Heart right ventricle (tissue), 16 donors: ENCODE data around the gene TBC1D4. TPM values are rescaled to one million over a fixed set of nuclear protein-coding genes. Genes with fewer than 3 reads are reported as not detected.

Source experiments
- ATAC-seq, 8 donors: fragments of 200-7000 bp; cut with Tn5 transposase; one replicate each; pipeline ENCODE4 v1.9.1; 2020; ENCODE audit warnings: mild to moderate bottlenecking in 8 of 8, moderate library complexity in 8 of 8, moderate number of reproducible peaks in 1 of 8
- DNase-seq, 2 donors: peaks; one replicate each; pipeline ENCODE4 v3.0.0-alpha.2; 2020
- H3K27ac ChIP-seq, 10 donors: fragments of 200-600 bp; sonication (generic) in 2 of 10; one replicate each; pipeline versions ENCODE4 v1.5.0 to v1.8.0; 2020 to 2022; ENCODE audit warnings: mild to moderate bottlenecking in 3 of 10
- H3K27me3 ChIP-seq, 7 donors: fragments of 200-600 bp; one replicate each; pipeline ENCODE4 v1.8.0; 2021 to 2022; ENCODE audit warnings: mild to moderate bottlenecking in 2 of 7
- H3K36me3 ChIP-seq, 9 donors: fragments of 200-600 bp; sonication (generic) in 1 of 9; one replicate each; pipeline versions ENCODE4 v1.5.0 to v1.8.0; 2020 to 2022; ENCODE audit warnings: mild to moderate bottlenecking in 2 of 9
- H3K4me1 ChIP-seq, 9 donors: fragments of 200-600 bp; sonication (generic) in 1 of 9; one replicate each; pipeline versions ENCODE4 v1.5.0 to v1.8.0; 2020 to 2022; ENCODE audit warnings: mild to moderate bottlenecking in 4 of 9
- H3K4me3 ChIP-seq, 10 donors: fragments of 200-600 bp; sonication (generic) in 2 of 10; one replicate each; pipeline versions ENCODE4 v1.5.0 to v1.8.0; 2020 to 2022; ENCODE audit warnings: mild to moderate bottlenecking in 7 of 10, moderate library complexity in 2 of 10
- H3K9me3 ChIP-seq, 11 donors: fragments of 200-600 bp in 10 of 11; sonication (generic) in 2 of 11; one replicate each; pipeline versions ENCODE4 v1.5.0 to v1.8.0; 2013 to 2022; ENCODE audit warnings: mild to moderate bottlenecking in 2 of 11, control low read depth in 1 of 11, moderate library complexity in 1 of 11
- CTCF ChIP-seq, 9 donors: fragments of 200-600 bp; sonication (generic) in 2 of 9; IDR thresholded peaks; one replicate each; pipeline versions ENCODE4 v1.5.0 to v1.8.0; 2021 to 2022; ENCODE audit warnings: antibody characterized with exemption in 9 of 9, mild to moderate bottlenecking in 5 of 9, moderate library complexity in 1 of 9
- WGBS, 2 donors: extraction: QIAGEN DNeasy Blood & Tissue Kit; methylation state at CpG; one replicate each; pipeline ENCODE4 v1.1.7; 2013; ENCODE audit warnings: inconsistent platforms in 1 of 2; 5-methylcytosine and 5-hydroxymethylcytosine counted together
- intact Hi-C, 10 donors: fragments of 100-400 bp; cut with DNase I; formaldehyde crosslinking; loops; one replicate each; pipeline versions ENCODE4 v1.11.1 to v1.14.2; 2022
- polyA plus RNA-seq, 2 donors: library from polyadenylated mRNA; stranded (reverse); fragments of 200-250 nt; gene quantifications; one replicate each; pipeline ENCODE4 v1.2.3, GENCODE V29; 2013
- total RNA-seq, 10 donors: library from RNA; stranded (reverse); fragmentation: NEBNext Ultra II Directional in 3 of 10; extraction: Animal tissue kit (Norgen Biotek cat#: 25700) in 3 of 10; gene quantifications; one replicate each; pipeline versions ENCODE4 v1.2.1 to v1.2.4, GENCODE V29; 2021 to 2023
- donor health status: Arrhythmogenic right ventricular cardiomyopathy.
- donor health status: ischemic (EF 13 %, LVEDD 7.1; RV severe dilation, severe dysfunction).
- donor health status: healthy with polysubstance abuse.
- donor health status: DM: no; HTN: yes; CAD: no.
- donor health status: DM: no; HTN: no; CAD: no.
- donor health status: ischemic (EF 25% LVEDD 6.9; RV normal size, moderate dysfunction).
- donor health status: ischemic (EF 25% LVEDD 5.7; RV mildly dilated, moderate dysfunction).
- donor health status: healthy.
- donor health status: DM: yes; HTN: yes; CAD: no.
- donor health status: Ischemic cardiomyopathy.
- donor health status: ischemic (EF 35%, LVEDD 5.7; RV mildly dilated, moderate dysfunction).
- donor health status: nonischemic (EF 11% LVEDD 7.7; RV severe dilation, severe dysfunction).
- donor health status: DM: yes; HTN: yes; CAD: no.
- donor health status: PGD.
- donor health status: ischemic (EF 29% LVEDD 5.4; RV normal size, mild dysfunction).
- donor health status: nonischemic (EF 23%, LVEDD 6.1; RV moderate dilation, normal function).

Gene TBC1D4
- total and polyA plus RNA-seq, 12 donors = 10.1 to 124 (median 93.5) TPM

- ATAC-seq (peak; percentile 30 to 87 (median 70)), DNase-seq (peak in 1 of 2 donors; percentile 87)
- H3K9me3 ChIP-seq = no peaks in the 10 kb centered on the region
- H3K36me3 ChIP-seq = no peaks in the 10 kb centered on the region
- H3K4me1 ChIP-seq = peaks cover 9 to 87% (median 46%) of the 10 kb centered on the region in 9 donors
- no peak for TF ChIP-seq CTCF (IDR thresholded peaks at IDR 0.05)
- H3K4me3 ChIP-seq = no peak overlapping the region
- WGBS, 2 donors = 4 to 5% methylated on average over 3 of the region's 3 CpGs
- intact Hi-C loops = loop anchor here in 1 of 10 donors (5.0 kb wide), 1 partner anchor 179 kb away; the partner anchor contains the start of gene UCHL3
- H3K27ac ChIP-seq = peak overlapping the region in 9 of 10 donors; percentile 33 to 86 (median 73)
- no peaks in the 10 kb centered on the region for H3K27me3 ChIP-seq
Observed at GRCh38 chr13:75368167-75368566, 113.8 kb downstream of the TBC1D4 start.

GRCh38 chr13:75366380-75367280, 115.3 kb downstream of the TBC1D4 start:
- intact Hi-C loops = loop anchor here in 1 of 10 donors (5.0 kb wide), 1 partner anchor 181 kb away; the partner anchor contains the start of gene UCHL3
- TF ChIP-seq CTCF (IDR thresholded peaks at IDR 0.05) = peak in 1 of 9 donors; percentile 6
- peak overlapping the region in 7 of 10 donors; percentile 2 to 33 (median 18) for H3K4me3 ChIP-seq
- H3K36me3 ChIP-seq = peaks cover 0 to 6% (median 0%) of the 10 kb centered on the region in 9 donors
- no peaks in the 10 kb centered on the region for H3K9me3 ChIP-seq
- H3K4me1 ChIP-seq = peaks cover 9 to 88% (median 40%) of the 10 kb centered on the region in 9 donors
- H3K27ac ChIP-seq = peak overlapping the region; percentile 0 to 86 (median 76)
- no peak for DNase-seq
- ATAC-seq = peak in 2 of 8 donors; percentile 3 to 9
- H3K27me3 ChIP-seq = no peaks in the 10 kb centered on the region
- 13% methylated on average over 3 of the region's 3 CpGs for WGBS, 2 donors

GRCh38 chr13:75365724-75366173, 116.2 kb downstream of the TBC1D4 start:
- peaks cover 9 to 85% (median 40%) of the 10 kb centered on the region in 9 donors for H3K4me1 ChIP-seq
- no peaks in the 10 kb centered on the region for H3K27me3 ChIP-seq
- H3K36me3 ChIP-seq = peaks cover 0 to 7% (median 0%) of the 10 kb centered on the region in 9 donors
- DNase-seq (no peak), ATAC-seq (peak; percentile 10 to 84 (median 66))
- H3K4me3 ChIP-seq = peak overlapping the region in 6 of 10 donors; percentile 2 to 33 (median 18)
- WGBS, 2 donors = 41 to 49% methylated on average over 5 of the region's 5 CpGs
- no peaks in the 10 kb centered on the region for H3K9me3 ChIP-seq
- peak in 1 of 9 donors; percentile 19 for TF ChIP-seq CTCF (IDR thresholded peaks at IDR 0.05)
- intact Hi-C loops = loop anchor here in 1 of 10 donors (5.0 kb wide), 1 partner anchor 182 kb away; the partner anchor contains the start of gene UCHL3
- peak overlapping the region; percentile 45 to 86 (median 76) for H3K27ac ChIP-seq

- Histone ChIP-seq H3K27ac (peak overlapping the region in 4 of 10 donors; percentile 6 to 86 (median 38)), H3K4me3 (no peak overlapping the region), H3K4me1 (peaks cover 9 to 77% (median 37%) of the 10 kb centered on the region in 9 donors), H3K36me3 (peaks cover 0 to 7% (median 0%) of the 10 kb centered on the region in 9 donors), H3K9me3 (no peaks in the 10 kb centered on the region), H3K27me3 (no peaks in the 10 kb centered on the region)
- intact Hi-C loops = no loop called here
- 87 to 90% methylated on average over 3 of the region's 3 CpGs for WGBS, 2 donors
- ATAC-seq = no peak
- DNase-seq = no peak
- no peak for TF ChIP-seq CTCF (IDR thresholded peaks at IDR 0.05)
Observed at GRCh38 chr13:75364131-75364713, 117.7 kb downstream of the TBC1D4 start.
